ENCODE data around the gene MRPL45.

MRPL45 gene

GRCh38 chr17:38325221-38325851, 28.4 kb downstream of the MRPL45 start:
- DNase-seq, result no peak

GRCh38 chr17:38326996-38327792, 30.2 kb downstream of the MRPL45 start:
- no peak for DNase-seq

- DNase-seq, result no peak
Measured at GRCh38 chr17:38327936-38328335, 31.0 kb downstream of the MRPL45 start.

DNA sequence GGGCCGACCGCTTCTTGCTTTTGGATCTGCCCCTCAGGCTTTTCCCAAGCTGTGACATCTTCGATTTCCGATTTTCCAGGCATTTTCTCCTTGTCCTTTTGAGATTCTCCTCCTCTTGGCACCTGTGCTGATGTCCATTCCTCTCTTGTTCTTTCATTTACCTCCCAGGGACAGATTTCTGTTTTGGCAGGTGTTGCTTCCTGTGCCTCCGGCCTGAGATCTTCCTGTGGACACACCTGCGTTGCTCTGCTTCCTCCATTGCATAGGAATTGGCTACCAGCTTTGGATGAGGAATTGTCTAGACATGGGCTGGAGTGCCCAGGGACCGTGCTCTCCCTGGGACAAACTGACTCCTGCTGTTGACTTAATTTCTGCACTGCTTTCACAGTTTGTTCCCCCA, 31.7 kb downstream of the MRPL45 start:
- no peak for DNase-seq

GRCh38 chr17:38329284-38329683, 32.3 kb downstream of the MRPL45 start:
- no peak for DNase-seq

GRCh38 chr17:38329808-38330730, 33.1 kb downstream of the MRPL45 start:
- DNase-seq, result no peak

- DNase-seq, result no peak
Measured at GRCh38 chr17:38330941-38331411, 34.0 kb downstream of the MRPL45 start.

- no peak for DNase-seq
Measured at GRCh38 chr17:38332735-38333134, 35.8 kb downstream of the MRPL45 start.

- no peak for DNase-seq
Measured at GRCh38 chr17:38333635-38334295, 36.8 kb downstream of the MRPL45 start.

DNA sequence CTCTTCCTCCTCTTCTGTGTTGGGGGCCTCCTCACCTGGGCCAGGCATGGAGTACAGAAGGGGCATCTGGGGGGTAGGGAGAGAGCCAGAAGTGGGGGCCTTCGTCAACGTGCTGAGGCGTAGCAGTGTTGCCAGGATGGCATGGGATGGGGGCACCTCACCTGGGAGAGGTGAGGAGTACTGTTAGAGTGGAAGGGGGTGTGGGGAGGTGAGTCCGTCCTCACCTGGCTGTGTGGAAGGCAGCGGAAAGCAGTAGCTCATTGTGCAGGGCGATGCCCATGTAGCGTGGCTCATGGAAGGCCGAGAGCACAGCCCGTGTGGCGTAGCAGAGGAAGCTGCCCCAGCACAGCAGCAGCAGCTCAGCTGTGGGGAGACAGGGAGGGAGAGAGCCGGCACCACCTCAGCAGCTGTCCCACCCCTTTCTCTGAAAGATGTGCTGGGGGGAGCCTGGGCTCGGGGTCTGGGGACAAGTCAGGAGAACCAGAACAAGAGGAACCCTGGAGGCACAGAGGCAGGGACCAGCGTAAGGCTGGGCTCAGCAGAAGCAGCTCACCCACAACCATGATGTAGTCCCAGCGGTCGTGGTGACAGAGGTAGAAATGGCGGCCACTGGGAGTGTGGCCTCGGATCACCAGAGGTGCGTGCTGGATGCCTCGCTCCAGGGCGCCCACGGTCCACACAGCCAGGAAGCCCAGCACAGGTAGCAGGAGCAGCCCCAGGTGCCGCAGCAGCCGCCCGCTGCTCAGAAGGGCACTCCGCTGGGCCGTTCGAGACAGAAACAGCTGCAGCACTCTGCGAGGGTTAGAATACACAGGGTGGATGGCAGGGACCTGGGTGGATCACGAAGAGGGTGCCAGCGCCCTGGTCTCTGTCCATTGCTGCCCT, 37.8 kb downstream of the MRPL45 start:
- DNase-seq, result no peak

DNA sequence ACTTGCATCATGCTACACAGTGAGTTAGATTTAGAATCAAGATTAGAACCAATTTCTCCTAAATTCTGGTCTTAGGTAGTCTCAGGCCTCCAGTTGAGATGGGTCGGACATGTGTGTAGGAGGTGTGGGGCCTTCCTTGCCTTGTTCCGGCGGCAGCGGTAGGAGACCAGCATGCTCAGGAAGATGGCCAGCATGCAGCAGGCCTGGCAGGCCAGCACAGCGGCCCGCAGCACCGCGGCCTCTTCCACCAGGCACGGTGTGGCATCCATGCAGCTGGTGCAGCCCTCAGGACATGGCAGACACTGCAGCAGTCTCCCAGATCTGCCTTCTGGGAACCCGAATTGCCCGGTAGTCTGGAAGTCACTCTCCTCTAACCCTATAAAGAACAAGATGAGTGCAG, 39.9 kb downstream of the MRPL45 start:
- DNase-seq, result no peak

DNA sequence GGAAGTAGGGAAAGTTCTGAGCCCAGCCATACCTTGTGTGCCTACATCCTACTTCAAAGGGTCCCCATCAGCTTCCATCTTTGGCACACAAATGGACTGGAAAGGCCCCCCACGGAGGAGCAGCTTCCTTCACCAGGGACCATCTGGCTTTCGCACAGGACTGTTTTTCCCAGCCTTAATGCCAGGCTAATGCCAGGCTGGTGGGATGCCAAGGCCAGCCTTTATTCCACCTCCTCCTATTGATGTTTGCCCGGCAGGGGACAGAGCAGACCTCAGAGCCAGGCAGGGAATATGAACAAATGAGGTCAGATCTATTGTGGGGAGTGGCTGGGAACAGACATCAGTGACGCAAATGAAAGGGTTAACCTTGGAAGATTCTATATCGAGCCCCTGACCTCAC, 41.1 kb downstream of the MRPL45 start:
- no peak for DNase-seq

GRCh38 chr17:38338535-38338934, 41.6 kb downstream of the MRPL45 start:
- no peak for DNase-seq

GRCh38 chr17:38339891-38340290, 42.9 kb downstream of the MRPL45 start:
- no peak for DNase-seq

- peak; percentile 41 for DNase-seq
Measured at GRCh38 chr17:38341035-38341721, 44.2 kb downstream of the MRPL45 start.

DNA sequence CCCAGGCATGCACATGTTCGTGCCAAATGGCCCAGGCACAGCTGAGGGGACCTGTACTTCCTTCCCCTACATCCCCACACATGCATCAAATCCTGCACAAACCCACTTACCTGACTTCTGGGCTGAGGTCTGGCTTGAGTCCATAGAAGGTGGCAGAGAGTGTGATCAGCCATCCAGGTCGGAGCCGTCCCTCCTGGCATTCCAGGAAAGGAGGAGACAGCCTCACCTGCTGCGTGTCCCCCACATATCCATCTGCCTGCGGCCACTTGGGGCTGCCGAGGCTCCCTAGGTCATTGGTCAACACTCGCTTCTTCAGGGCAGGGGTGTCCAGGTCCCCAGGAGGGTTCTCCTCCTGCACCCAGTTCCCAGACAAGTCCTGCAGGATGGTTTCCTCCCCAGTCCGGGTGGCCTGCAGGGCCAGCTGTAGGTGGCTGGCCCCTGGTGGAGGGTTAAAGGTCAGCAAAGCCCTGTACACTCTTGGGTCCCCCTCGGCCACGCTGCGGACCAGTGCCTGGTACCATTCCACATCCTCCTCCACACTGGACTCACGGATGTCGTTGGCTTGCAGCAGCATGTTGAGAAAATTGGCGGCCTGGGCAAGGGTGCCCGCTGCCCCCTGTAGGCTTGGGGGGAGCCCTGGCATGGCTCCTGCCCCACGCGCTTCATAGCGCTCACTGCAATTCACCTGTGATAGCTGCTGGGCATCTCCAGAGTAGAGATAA, 46.1 kb downstream of the MRPL45 start:
- DNase-seq, result no peak

- no peak for DNase-seq
Measured at GRCh38 chr17:38343608-38344419, 46.8 kb downstream of the MRPL45 start, which contains the start of gene GPR179. Gene GPR179, minus strand, starts transcription at chr17:38343956. Its CDS starts 167 bp downstream, at chr17:38343789.

GRCh38 chr17:38344420-38344745, 47.4 kb downstream of the MRPL45 start:
- no peak for DNase-seq

GRCh38 chr17:38345743-38346142, 48.8 kb downstream of the MRPL45 start:
- DNase-seq, result no peak
